Tibial nerve (tissue), 3 donors: ENCODE data around the gene DTNB.
"Not testable (repeated sequence)": the region's sequence is repeated elsewhere in the genome, so short reads cannot be mapped to it uniquely, and the experiment has no call there.

ENCODE experiments used
- POLR2A ChIP-seq, 2 donors: fragments of 450-650 bp; IDR thresholded peaks; one replicate each; pipeline ENCODE4 v1.6.1; 2017; ENCODE audit warnings: antibody characterized with exemption in 2 of 2, mild to moderate bottlenecking in 2 of 2, moderate library complexity in 2 of 2
- TF ChIP-seq, protein P1 (sequence below), 5 experiments: fragments of 200-600 bp in 3 of 5; fragments of 450-650 bp in 2 of 5; sonication (generic) in 3 of 5; IDR thresholded peaks; one replicate each; pipeline ENCODE4 v1.5.1; 2016 to 2019; ENCODE audit warnings: antibody characterized with exemption in 5 of 5, mild to moderate bottlenecking in 3 of 5, moderate library complexity in 2 of 5

DNA sequence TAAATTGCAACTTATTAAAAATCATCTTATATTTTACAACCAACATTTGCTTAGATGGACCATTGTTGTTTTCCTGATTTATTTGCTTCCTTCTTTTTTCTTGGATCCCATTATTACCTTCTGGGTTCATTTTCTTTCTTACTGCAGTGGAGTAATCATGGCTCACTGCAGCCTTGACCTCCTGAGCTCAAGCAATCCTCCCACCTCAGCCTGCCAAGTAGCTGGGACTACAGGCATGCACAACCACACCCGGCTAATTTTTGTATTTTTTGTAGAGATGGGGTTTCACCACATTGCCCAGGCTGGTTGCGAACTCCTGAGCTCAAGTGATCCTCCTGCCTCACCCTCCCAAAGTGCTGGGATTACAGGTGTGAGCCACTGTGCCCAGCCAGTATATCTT lies 123.8 kb downstream of the DTNB start:
- not testable (repeated sequence) for TF ChIP-seq POLR2A (IDR thresholded peaks at IDR 0.05)
- TF ChIP-seq, protein P1, sequence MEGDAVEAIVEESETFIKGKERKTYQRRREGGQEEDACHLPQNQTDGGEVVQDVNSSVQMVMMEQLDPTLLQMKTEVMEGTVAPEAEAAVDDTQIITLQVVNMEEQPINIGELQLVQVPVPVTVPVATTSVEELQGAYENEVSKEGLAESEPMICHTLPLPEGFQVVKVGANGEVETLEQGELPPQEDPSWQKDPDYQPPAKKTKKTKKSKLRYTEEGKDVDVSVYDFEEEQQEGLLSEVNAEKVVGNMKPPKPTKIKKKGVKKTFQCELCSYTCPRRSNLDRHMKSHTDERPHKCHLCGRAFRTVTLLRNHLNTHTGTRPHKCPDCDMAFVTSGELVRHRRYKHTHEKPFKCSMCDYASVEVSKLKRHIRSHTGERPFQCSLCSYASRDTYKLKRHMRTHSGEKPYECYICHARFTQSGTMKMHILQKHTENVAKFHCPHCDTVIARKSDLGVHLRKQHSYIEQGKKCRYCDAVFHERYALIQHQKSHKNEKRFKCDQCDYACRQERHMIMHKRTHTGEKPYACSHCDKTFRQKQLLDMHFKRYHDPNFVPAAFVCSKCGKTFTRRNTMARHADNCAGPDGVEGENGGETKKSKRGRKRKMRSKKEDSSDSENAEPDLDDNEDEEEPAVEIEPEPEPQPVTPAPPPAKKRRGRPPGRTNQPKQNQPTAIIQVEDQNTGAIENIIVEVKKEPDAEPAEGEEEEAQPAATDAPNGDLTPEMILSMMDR (IDR thresholded peaks at IDR 0.05) = not testable (repeated sequence)
